Neuron (in vitro differentiated cells): ENCODE results near the gene TUBB1.

ENCODE experiments used
- H2AFZ ChIP-seq: one replicate; pipeline ENCODE4 v1.6.1; 2013; ENCODE audit warnings: low read depth, mild to moderate bottlenecking, inconsistent platforms, low read length, moderate library complexity
- H3K27me3 ChIP-seq: one replicate; pipeline ENCODE4 v1.6.1; 2013; ENCODE audit warnings: low read length; ENCODE audit not compliant: insufficient read depth
- H3K36me3 ChIP-seq: one replicate; pipeline ENCODE4 v1.6.1; 2013; ENCODE audit warnings: low read length; ENCODE audit not compliant: insufficient read depth
- H3K4me1 ChIP-seq: one replicate; pipeline ENCODE4 v1.6.1; 2013; ENCODE audit warnings: low read length; ENCODE audit not compliant: insufficient read depth
- H3K4me3 ChIP-seq: 2 replicates; pipeline ENCODE4 v1.5.1; 2013; ENCODE audit warnings: mild to moderate bottlenecking, low read length, moderate library complexity
- H3K9me3 ChIP-seq: one replicate; pipeline ENCODE4 v1.6.1; 2013; ENCODE audit warnings: low read length

TUBB1 gene

DNA sequence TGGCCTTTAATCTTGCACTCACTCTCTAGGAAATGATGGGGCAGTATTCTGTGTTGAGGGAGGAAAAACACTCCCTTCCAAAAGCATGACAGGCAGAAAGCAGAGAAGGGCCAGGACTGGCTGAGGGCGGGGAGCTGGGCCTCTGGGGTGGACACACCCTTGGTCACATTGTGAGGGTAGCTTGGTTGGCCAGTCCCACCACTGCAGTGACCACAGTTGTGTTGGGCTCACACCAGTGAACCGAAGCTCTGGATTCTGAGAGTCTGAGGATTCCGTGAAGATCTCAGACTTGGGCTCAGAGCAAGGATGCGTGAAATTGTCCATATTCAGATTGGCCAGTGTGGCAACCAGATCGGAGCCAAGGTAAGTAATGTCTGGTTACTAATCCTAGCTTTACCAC is at the start of gene TUBB1:
Gene TUBB1, plus strand, starts transcription at position 213 of the 400 bp plus-strand sequence. Its CDS starts 94 bp downstream, at position 307.
- no peak within 1 kb of the TSS for H2AFZ ChIP-seq

GRCh38 chr20:58969439-58969838 is 49.8 kb upstream of the TUBB1 start:
- no peak overlapping the region for H2AFZ ChIP-seq
- H3K4me3 ChIP-seq: no peak overlapping the region
- no peaks in the 10 kb centered on the region for H3K27me3 ChIP-seq
- no peaks in the 10 kb centered on the region for H3K9me3 ChIP-seq
- no peaks in the 10 kb centered on the region for H3K36me3 ChIP-seq
- peaks cover 3% of the 10 kb centered on the region for H3K4me1 ChIP-seq

More for the DNA sequence above, at the start of gene TUBB1:
- peaks cover 19% of the 10 kb centered on the region for H3K36me3 ChIP-seq
- peaks cover 10% of the 10 kb centered on the region for H3K4me1 ChIP-seq
- H3K9me3 ChIP-seq: no peaks in the 10 kb centered on the region
- H3K27me3 ChIP-seq: no peaks in the 10 kb centered on the region
- no peak within 1 kb of the TSS for H3K4me3 ChIP-seq

DNA sequence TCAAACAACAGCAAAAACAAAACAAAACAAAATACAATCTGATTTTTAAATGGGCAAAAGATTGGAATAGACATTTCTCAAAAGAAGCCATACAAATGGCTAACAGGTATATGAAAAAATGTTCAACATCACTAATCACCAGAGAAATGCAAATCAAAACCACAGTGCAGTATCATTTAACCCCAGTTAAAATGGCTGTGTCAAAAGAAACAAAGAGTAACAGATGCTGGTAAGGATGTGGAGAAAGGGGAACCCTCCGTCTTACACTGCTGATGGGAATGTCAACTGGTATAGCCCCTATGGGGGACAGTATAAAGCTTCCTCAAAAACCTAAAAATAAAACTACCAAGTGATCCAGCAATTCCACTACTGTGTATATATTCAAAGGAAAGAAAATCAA is 49.1 kb upstream of the TUBB1 start:
- H2AFZ ChIP-seq: no peak overlapping the region
- no peaks in the 10 kb centered on the region for H3K36me3 ChIP-seq
- H3K27me3 ChIP-seq: no peaks in the 10 kb centered on the region
- H3K4me1 ChIP-seq: peaks cover 3% of the 10 kb centered on the region
- H3K9me3 ChIP-seq: no peaks in the 10 kb centered on the region
- no peak overlapping the region for H3K4me3 ChIP-seq

- Histone ChIP-seq H3K9me3 (no peaks in the 10 kb centered on the region), H3K36me3 (no peaks in the 10 kb centered on the region), H3K4me3 (no peak overlapping the region), H3K27me3 (no peaks in the 10 kb centered on the region), H2AFZ (no peak overlapping the region), H3K4me1 (peaks cover 3% of the 10 kb centered on the region)
Measured at GRCh38 chr20:58971429-58971828, 47.8 kb upstream of the TUBB1 start.

DNA sequence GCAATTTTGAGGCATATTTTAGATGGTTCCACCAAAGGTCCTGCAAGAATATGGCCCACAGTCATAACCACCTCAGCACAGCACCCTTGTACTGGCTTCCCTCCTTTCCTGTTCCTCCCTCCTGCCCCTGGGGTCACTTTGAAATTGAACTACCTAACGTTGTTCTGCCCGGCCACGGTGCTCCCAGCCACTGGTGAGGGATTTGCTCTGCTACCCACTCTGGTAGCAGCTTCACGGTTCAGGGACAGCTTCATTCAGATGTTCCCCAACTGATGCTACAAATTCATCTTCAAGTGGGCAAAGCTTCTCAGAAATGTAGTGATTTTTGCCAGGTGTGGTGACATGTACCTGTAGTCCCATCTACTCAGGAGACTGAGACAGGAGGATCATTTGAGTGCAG is 46.0 kb upstream of the TUBB1 start:
- no peak overlapping the region for H3K4me3 ChIP-seq
- H3K4me1 ChIP-seq: no peaks in the 10 kb centered on the region
- H2AFZ ChIP-seq: no peak overlapping the region
- peaks cover under 1% of the 10 kb centered on the region for H3K9me3 ChIP-seq
- H3K36me3 ChIP-seq: no peaks in the 10 kb centered on the region
- no peaks in the 10 kb centered on the region for H3K27me3 ChIP-seq

GRCh38 chr20:58973866-58974265 is 45.4 kb upstream of the TUBB1 start:
- no peak overlapping the region for H3K4me3 ChIP-seq
- peaks cover 2% of the 10 kb centered on the region for H3K9me3 ChIP-seq
- H3K27me3 ChIP-seq: no peaks in the 10 kb centered on the region
- H3K4me1 ChIP-seq: no peaks in the 10 kb centered on the region
- no peaks in the 10 kb centered on the region for H3K36me3 ChIP-seq
- no peak overlapping the region for H2AFZ ChIP-seq

DNA sequence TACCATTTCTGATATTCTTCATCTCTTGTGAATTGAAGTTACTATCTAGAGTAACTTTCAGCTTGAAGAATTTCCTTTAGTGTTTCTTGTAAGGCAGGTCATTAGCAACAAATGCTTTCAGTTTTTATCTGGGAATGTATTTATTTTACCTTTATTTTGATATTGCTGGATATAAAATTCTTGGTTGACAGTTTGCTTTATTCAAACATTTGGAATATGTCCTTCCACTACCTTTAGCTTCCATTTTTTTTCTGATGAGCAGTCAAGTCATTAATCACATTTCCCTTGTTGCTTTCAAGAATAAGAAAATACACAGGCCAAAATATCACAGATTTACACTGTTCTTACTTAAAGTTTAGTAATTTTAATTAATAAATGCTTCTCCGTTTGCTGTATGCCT is 43.9 kb upstream of the TUBB1 start:
- Histone ChIP-seq H3K27me3 (no peaks in the 10 kb centered on the region), H3K4me3 (no peak overlapping the region), H3K36me3 (no peaks in the 10 kb centered on the region), H3K4me1 (no peaks in the 10 kb centered on the region), H2AFZ (no peak overlapping the region), H3K9me3 (peaks cover 2% of the 10 kb centered on the region)

GRCh38 chr20:58976061-58976730 is 43.0 kb upstream of the TUBB1 start:
- Histone ChIP-seq H2AFZ (no peak overlapping the region), H3K27me3 (no peaks in the 10 kb centered on the region), H3K36me3 (no peaks in the 10 kb centered on the region), H3K4me1 (no peaks in the 10 kb centered on the region), H3K9me3 (peaks cover 2% of the 10 kb centered on the region), H3K4me3 (no peak overlapping the region)

DNA sequence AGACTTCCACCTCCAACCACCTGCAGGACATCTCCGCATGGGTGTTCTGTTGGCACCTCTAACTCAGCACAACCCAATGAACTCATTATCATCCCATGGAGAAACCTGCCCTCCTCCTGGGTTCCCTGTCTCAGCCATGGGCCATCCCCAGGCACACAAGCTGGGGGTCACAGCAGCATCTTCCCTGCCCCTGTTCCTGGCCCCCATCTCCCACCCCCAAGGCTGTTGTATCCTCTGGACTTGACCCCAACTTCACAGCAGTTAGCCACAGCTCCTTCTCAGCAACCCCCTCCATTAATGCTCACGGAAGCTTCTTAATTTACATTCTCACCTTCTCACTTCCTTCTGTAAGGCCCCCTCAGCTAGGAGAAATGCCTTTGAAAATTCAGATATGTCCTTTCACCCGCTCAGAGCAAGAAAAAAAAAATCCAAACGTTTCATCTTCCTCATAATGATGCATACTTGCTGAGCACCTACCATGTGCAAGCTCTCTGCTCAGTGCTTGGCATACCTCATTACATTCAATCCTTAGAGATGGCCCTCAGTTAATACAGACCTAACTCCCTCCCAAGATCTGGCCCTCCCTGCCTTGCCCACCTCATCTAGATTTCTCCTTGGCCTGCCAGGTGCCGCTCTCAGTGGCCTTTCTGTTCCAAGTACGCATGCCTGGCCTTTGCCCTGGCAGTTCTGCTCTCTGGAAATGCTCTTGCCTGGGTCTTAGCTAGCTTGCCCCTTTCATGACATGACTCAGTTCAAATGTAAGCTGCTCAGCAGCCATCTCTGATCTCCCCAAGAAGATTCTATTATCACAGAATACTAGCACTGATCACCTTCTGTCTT is 40.7 kb upstream of the TUBB1 start:
- H3K4me1 ChIP-seq: no peaks in the 10 kb centered on the region
- H3K27me3 ChIP-seq: no peaks in the 10 kb centered on the region
- H3K9me3 ChIP-seq: peaks cover 2% of the 10 kb centered on the region
- no peak overlapping the region for H2AFZ ChIP-seq
- H3K4me3 ChIP-seq: no peak overlapping the region
- no peaks in the 10 kb centered on the region for H3K36me3 ChIP-seq

- no peaks in the 10 kb centered on the region for H3K4me1 ChIP-seq
- H3K4me3 ChIP-seq: peak within 1 kb of the TSS; percentile 72
- H3K27me3 ChIP-seq: no peaks in the 10 kb centered on the region
- H3K36me3 ChIP-seq: peaks cover 5% of the 10 kb centered on the region
- peak within 1 kb of the TSS; percentile 62 for H2AFZ ChIP-seq
- H3K9me3 ChIP-seq: peaks cover 2% of the 10 kb centered on the region
Measured at GRCh38 chr20:58980711-58981627, 38.3 kb upstream of the TUBB1 start, which contains the start of gene NELFCD. NELFCD (plus strand) TSS chr20:58981256; CDS start chr20:58981310, 54 bp downstream.

DNA sequence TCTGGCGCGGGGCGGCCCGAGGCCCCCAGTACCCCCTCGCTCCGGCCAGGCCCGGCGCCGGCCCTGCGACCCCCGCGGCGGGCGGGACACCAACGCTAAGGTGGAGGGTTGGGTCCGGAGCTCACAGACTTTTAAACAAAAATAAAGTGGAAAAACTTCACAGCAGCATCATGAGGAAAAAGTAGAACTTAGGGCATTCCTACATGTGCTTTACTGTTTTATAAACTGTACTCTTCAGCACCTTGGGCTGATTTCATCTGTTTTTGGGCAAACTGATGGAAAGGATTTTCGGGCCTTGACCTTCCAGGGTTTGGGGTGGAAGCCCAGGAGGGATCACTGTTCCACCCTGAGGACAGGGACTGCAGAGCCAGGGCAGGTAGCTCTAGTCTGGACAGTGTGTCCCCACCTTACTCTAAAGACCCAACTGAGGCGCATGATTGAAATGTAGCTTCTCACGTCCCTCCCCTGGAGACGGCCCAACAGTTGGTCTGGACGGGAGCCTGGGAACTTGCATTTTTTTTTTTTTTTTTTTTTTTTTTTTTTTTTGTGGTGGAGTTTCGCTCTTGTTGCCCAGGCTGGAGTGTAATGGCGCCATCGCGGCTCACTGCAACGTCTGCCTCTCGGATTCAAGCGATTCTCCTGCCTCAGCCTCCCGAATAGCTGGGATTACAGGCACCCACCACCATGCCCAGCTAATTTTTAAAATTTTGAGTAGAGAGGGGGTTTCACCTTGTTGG is 37.4 kb upstream of the TUBB1 start:
- Histone ChIP-seq H3K4me1 (no peaks in the 10 kb centered on the region), H3K36me3 (peaks cover 12% of the 10 kb centered on the region), H2AFZ (peak overlapping the region; percentile 62), H3K4me3 (peak overlapping the region; percentile 72), H3K9me3 (peaks cover 2% of the 10 kb centered on the region), H3K27me3 (no peaks in the 10 kb centered on the region)

GRCh38 chr20:58982406-58983114 is 36.7 kb upstream of the TUBB1 start:
- Histone ChIP-seq H3K4me3 (peak overlapping the region; percentile 72), H2AFZ (no peak overlapping the region), H3K27me3 (no peaks in the 10 kb centered on the region), H3K9me3 (peaks cover 2% of the 10 kb centered on the region), H3K4me1 (no peaks in the 10 kb centered on the region), H3K36me3 (peaks cover 19% of the 10 kb centered on the region)
